Skin epidermis (tissue), 12 donors: ENCODE data around the gene EHBP1L1.
A peak's percentile ranks its signal among the peaks of the same experiment; 100 is the strongest.

Source experiments
- H3K27ac ChIP-seq, 21 experiments: fragments of 200-600 bp; sonication (generic) in 11 of 21; one replicate each; pipeline ENCODE4 v1.5.0; 2020; ENCODE audit warnings: mild to moderate bottlenecking in 3 of 21, inconsistent platforms in 2 of 21, moderate library complexity in 2 of 21
- H3K4me3 ChIP-seq, 7 experiments: fragments of 200-600 bp; sonication (generic) in 2 of 7; one replicate each; pipeline ENCODE4 v1.5.0; 2020; ENCODE audit warnings: inconsistent platforms in 2 of 7, mild to moderate bottlenecking in 2 of 7, moderate library complexity in 1 of 7

Gene EHBP1L1

DNA sequence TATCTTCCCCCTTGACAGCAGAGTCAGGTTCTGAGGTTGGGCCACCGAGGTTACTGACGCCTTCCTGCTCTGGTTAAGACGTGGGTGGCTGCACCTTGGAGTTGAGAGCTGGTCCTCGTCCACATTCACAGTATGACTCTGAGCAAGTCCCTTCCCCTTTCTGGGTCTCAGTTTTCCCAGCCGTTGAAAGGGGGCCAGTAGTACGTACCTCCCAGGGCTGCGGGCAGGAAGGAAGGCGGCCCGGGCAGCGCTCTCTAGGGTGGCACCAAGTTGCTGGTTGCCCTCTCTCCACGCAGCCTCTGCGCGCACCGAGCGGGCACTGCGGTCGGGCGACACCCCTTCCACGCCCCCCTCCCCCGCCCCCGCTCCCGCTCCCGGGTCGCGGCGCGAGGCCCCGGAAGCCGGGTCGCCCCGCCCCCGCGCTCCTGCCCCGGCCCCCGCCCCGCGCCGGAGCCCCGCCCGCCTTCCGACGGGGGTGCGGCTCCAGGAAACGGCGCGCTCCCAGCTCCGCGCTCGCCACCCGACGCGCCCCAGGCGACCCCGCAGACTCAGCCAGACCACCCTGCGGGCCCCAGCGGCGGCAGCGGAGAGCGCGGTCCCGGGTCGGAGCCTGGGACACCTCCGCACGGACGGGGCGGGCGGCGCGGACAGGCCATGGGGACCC lies at the start of gene EHBP1L1:
Gene EHBP1L1 (plus strand): TSS at position 486 of the 664 bp plus-strand sequence. CDS start 250 bp downstream, outside the sequence.
- H3K4me3 ChIP-seq = peak within 1 kb of the TSS; percentile 51 to 73 (median 70)
- peak within 1 kb of the TSS; percentile 84 to 99 (median 93) for H3K27ac ChIP-seq

DNA sequence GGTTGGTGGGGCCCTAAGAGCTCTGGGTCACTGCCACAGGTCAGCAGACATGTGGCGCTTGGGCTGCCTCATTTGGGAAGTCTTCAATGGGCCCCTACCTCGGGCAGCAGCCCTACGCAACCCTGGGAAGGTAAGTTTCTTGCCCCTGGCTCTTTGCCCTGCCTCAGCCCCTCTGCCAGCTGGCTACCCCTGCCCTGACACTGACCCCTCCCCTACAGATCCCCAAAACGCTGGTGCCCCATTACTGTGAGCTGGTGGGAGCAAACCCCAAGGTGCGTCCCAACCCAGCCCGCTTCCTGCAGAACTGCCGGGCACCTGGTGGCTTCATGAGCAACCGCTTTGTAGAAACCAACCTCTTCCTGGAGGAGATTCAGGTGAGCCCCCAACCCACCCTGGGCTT lies 49.1 kb upstream of the EHBP1L1 start:
- peak overlapping the region in 2 of 21 experiments; percentile 26 to 36 for H3K27ac ChIP-seq
- no peak overlapping the region for H3K4me3 ChIP-seq

DNA sequence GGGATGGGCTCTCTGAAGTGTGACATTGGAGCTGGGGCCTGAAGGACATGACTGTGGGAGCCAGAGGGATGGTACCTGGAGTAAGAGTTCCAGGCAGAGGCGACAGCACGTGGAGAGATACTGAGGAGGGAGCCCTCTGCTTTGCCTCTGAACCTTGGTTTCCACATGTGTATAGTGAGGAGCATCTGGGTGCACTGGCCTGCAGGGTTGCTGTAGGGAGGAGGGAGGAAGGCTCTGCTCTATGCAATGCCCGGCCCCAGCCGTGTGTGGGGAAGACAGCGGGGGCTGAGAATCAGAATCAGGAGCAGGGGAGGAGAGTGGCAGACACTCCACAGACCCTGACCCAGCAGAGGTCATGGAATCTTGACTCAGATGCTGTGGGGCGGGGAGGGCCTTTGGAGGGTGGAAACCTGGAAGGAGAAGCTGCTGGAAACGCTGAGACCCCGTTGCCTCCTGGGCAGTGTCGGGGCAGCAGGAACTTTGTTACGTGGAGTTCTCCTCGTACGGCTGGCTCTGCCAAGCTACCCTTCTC lies 47.0 kb upstream of the EHBP1L1 start:
- H3K4me3 ChIP-seq = no peak overlapping the region
- peak overlapping the region in 1 of 21 experiments; percentile 7 for H3K27ac ChIP-seq

DNA sequence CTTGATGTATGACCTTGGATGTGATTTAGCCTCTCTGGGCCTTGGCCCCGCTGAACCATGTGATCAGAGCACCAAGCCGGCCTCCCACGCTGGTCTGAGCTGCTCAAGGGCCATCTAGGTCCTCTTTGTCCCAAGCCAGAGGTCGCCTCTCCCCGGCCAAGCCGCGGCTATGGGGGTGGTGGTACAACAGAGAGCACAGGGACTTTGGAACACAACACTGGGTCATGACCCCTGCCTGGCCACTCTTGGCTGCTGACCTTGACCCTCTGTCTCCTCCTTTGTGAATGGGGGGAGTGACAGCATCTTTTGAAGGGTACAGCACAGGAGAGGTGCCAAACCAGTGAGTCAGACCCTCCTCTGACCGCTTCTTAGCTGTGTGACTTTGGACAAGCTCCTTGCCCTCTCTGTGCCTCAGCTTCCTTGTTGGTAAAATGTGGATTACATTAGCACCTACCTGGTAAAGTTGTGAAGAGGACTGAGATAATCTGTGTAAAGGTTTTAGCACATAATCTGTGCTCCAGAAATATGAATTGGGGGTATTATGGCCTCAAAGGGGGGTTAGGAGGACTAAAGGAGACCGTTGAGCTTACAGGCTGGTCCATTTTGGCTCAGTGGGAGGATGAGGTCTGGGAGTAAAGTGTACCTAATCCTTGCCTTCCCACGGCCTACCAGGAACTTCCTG lies 46.2 kb upstream of the EHBP1L1 start:
- H3K4me3 ChIP-seq = no peak overlapping the region
- peak overlapping the region in 1 of 21 experiments; percentile 7 for H3K27ac ChIP-seq

DNA sequence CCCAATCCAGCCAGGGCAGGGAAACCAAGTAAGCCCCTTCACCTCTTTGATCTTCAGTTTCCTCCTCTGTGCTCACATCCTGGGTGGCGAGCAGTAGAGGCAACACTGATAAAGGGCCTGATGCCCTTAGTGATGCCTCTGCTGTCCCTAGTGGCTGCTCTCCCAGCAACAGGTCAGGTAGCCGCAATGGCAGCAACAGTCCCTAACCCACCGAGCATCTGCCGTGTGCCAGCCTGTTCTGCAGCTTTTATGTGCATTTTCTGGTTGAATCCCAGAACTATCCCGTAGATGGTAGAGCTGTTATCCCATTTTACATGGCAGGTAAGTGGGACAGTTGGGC lies 45.7 kb upstream of the EHBP1L1 start:
- H3K4me3 ChIP-seq = no peak overlapping the region
- H3K27ac ChIP-seq = peak overlapping the region in 2 of 21 experiments; percentile 5 to 7

DNA sequence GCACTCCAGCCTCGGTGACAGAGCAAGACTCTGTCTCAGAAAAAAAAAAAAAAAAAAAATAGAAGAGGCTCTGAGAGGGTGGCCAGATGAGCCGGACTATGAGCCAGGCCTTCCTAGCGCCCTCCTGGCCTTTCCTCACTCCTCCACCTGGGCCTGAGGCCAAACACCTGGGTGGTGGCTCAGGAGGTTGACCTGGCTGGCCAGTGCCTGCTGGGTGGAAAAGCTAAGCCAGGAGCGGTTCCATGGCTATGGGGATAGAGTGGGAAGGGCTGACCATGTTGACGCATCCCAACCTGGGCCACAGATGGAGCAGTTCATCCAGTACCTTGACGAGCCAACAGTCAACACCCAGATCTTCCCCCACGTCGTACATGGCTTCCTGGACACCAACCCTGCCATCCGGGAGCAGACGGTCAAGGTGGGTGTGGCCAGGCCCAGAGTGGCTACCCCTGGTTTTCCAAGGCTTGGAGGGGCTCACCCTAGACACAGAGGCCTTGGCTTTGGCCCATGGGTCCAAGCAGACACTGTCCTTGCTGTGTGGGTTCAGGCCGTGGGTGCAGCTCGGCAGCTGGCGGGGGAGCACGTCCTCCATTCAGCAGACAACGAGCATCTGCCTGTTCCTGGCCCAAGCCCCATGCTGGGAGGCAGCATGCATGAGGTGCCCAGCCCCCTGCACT lies 43.3 kb upstream of the EHBP1L1 start:
- no peak overlapping the region for H3K4me3 ChIP-seq
- no peak overlapping the region for H3K27ac ChIP-seq

- H3K27ac ChIP-seq = no peak overlapping the region
Measured at GRCh38 chr11:65535102-65535501, 40.8 kb upstream of the EHBP1L1 start.

GRCh38 chr11:65536412-65537295 lies 39.2 kb upstream of the EHBP1L1 start:
- Histone ChIP-seq H3K4me3 (no peak overlapping the region), H3K27ac (no peak overlapping the region)

More at GRCh38 chr11:65535102-65535501, 40.8 kb upstream of the EHBP1L1 start:
- H3K4me3 ChIP-seq = no peak overlapping the region

GRCh38 chr11:65537296-65537597 lies 38.6 kb upstream of the EHBP1L1 start:
- peak overlapping the region in 1 of 21 experiments; percentile 15 for H3K27ac ChIP-seq
- no peak overlapping the region for H3K4me3 ChIP-seq

DNA sequence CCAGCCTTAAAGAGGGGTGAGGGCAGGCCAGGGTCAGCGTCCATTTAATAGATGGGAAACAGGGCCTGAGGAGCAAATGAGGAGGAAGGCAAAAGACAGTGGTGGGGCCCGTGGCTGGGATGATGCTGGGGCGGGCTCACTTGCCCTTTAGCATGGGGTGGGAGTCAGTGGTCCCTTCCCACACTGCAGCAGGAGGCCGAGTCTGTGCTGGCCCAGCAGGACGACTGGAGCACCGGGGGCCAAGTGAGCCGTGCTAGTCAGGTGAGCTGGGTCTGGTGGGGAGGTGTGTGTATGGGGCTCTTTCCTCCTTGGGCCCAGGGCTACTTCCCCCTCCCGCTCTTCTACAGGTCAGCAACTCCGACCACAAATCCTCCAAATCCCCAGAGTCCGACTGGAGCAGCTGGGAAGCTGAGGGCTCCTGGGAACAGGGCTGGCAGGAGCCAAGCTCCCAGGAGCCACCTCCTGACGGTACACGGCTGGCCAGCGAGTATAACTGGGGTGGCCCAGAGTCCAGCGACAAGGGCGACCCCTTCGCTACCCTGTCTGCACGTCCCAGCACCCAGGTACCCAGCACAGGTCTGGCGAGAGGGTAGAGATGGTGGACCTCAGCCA lies 38.1 kb upstream of the EHBP1L1 start:
- H3K27ac ChIP-seq = peak overlapping the region in 1 of 21 experiments; percentile 15

GRCh38 chr11:65538232-65538914 lies 37.5 kb upstream of the EHBP1L1 start:
- peak overlapping the region in 5 of 21 experiments; percentile 15 to 95 (median 86) for H3K27ac ChIP-seq

More for the DNA sequence above, 38.1 kb upstream of the EHBP1L1 start:
- no peak overlapping the region for H3K4me3 ChIP-seq

DNA sequence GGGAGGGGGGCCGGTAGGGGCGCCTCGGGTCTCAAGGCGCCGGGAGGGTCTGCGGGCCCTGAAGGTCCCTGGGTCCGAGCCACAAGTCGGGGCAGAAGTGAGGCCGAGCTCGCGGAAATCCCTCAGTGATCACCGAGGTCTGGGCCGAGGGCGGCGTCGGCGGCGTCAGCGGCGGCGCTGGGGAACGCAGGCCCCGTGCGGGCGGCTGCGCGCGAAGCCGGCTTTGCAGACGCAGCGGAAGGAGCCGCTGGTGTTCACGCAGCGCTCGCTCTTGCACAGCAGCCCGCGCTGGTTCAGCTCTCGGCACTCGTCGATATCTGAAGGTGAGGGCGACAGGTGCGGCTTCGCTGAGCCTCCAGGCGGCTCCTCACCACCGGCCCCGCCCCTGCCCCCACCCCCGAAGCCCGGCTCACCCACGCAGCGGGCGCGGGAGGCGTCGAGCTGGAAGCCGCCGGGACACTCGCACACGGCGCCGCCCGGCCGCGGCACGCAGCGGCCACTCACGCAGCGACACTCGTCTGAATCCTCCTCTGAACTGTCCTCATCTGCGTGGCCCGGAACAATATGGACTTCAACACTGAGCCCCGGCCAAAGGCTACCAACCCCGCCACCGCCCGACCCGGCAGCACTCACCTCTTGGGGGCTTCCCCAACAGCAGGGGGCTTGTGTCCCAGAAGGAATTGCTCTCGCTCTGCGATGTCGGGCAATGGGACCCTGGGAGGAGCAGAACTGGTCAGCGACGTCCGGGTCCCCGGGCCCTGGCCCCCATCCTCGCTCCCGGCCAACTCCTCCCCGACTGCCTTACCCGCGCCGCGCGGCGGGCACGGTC lies 36.7 kb upstream of the EHBP1L1 start:
- H3K27ac ChIP-seq = peak overlapping the region in 20 of 21 experiments; percentile 58 to 96 (median 92)
- peak overlapping the region; percentile 34 to 64 (median 48) for H3K4me3 ChIP-seq

More at GRCh38 chr11:65538232-65538914, 37.5 kb upstream of the EHBP1L1 start:
- peak overlapping the region in 4 of 7 experiments; percentile 3 to 64 (median 54) for H3K4me3 ChIP-seq

DNA sequence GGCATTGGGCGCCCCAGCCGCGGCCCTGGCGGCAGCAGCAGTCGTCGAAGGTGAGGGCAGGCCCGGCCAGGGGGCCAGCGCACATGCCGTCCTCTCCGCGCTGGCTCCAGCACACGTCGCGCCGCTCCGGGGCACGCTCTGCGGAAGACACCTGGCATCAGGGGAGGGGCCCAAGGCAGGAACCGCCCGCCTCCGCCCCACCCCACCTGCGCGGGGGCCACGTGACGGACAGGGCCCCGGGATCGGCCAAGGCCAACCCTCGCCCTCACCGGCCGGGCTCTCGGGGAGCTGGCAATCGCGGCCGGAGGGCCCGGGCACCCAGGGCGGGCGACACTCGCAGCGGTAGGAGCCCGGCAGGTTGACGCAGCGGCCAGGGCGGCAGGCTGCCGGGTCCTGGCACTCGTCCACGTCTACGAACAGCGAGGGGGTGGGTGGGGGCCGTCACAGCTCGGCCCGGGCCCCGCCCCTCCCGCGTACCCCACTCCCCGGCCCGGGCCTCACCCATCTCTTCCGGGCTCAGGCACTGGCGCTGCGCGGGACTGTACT lies 36.0 kb upstream of the EHBP1L1 start:
- Histone ChIP-seq H3K4me3 (peak overlapping the region; percentile 34 to 64 (median 48)), H3K27ac (peak overlapping the region; percentile 58 to 96 (median 92))

DNA sequence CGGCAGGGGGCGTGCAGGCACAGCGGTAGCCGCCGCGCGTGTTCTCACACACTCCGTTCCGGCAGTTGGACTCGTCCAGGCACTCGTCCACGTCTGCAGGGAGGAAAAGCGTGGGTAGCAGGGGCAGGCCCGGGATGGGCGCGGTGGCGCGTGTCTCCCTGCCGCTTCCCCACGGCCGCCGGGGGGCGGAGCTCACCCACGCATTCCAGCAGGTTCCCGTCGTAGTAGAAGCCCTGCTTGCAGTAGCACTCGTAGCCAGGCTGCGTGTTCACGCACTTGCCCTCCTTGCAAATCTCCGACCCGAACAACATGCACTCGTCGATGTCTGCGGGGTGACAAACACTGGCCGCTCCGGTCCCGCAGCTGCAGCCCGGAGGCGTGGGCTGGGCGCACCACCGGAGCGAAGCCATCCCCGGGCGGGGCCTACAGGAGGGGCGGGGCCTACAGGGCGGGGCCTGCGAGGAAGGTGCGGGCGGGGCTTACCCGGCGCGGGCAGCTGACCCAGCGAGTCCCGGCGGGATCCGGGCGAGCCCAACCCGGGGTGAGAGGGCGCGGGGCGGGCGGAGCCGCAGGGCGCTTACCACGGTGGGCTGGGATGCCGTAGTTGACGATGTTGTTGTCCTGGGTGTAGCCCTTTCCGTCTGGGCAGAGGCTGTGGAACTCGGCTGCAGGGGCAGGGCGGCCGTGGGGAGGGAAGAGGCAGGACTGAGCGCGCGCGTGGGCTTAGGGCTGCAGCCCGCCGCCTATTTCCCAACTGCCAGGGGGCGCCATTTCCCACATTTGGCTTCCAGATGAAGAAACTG lies 35.4 kb upstream of the EHBP1L1 start:
- H3K27ac ChIP-seq = peak overlapping the region; percentile 58 to 96 (median 92)
- peak overlapping the region; percentile 34 to 64 (median 48) for H3K4me3 ChIP-seq

- Histone ChIP-seq H3K4me3 (peak overlapping the region; percentile 34 to 64 (median 48)), H3K27ac (peak overlapping the region; percentile 40 to 96 (median 91))
Measured at GRCh38 chr11:65541093-65541982, 34.5 kb upstream of the EHBP1L1 start.
